ENCODE measurements around the gene HIC1. TPM values are rescaled to one million over a fixed set of nuclear protein-coding genes. Genes with fewer than 3 reads are reported as not detected.

The HIC1 gene
- total and polyA plus RNA-seq, 2 of the 4 experiments (the other 2 are of a cell fraction), result 10.4 to 23.0 TPM

- ATAC-seq (ENCODE audit: low read depth), result no peak
- Histone ChIP-seq H4K5ac (ENCODE audit: low read depth, low read length) (peak overlapping the region; percentile 94), H2BK15ac (ENCODE audit: low read depth, low read length) (peak overlapping the region; percentile 93; the same call in 2 of the 3 replicates), H3K14ac (replicated peaks; ENCODE audit: low read depth, low read length) (peak overlapping the region; percentile 90), H3K4me3 (ENCODE audit: insufficient read depth, low read depth, low read length) (no peak overlapping the region), H2AK9ac (replicated peaks; ENCODE audit: low read depth, low read length, poor library complexity) (peak overlapping the region; percentile 85), H3K9me1 (ENCODE audit: insufficient read depth, low read length) (peaks cover 53% of the 10 kb centered on the region), H3K56ac (ENCODE audit: extremely low read depth, insufficient read depth, low read length) (peak overlapping the region; percentile 63), H2AFZ (replicated peaks; ENCODE audit: low read length, poor library complexity) (peak overlapping the region; percentile 5), H3K4ac (ENCODE audit: low read depth, low read length) (peak overlapping the region; percentile 95), H3K18ac (ENCODE audit: low read depth, low read length) (peak overlapping the region; percentile 65), H3K27ac (ENCODE audit: insufficient read depth, low read length) (peak overlapping the region; percentile 92), H2AK5ac (ENCODE audit: low read depth, low read length) (peak overlapping the region; percentile 98), H3K79me1 (ENCODE audit: low read depth in 1 of 2, low read length in 2 of 2) (peaks cover 33 to 87% of the 10 kb centered on the region in 2 experiments), H3K23ac (ENCODE audit: low read depth, low read length) (peak overlapping the region; percentile 93), H2BK5ac (ENCODE audit: low read depth, low read length, poor library complexity, severe bottlenecking) (peak overlapping the region; percentile 98), H3K4me1 (ENCODE audit: control insufficient read depth, insufficient read depth, low read length) (peaks cover 76% of the 10 kb centered on the region), H3K9me3 (ENCODE audit: control insufficient read depth, insufficient read depth, low read length) (no peaks in the 10 kb centered on the region), H3K27me3 (ENCODE audit: control insufficient read depth, insufficient read depth, low read length) (no peaks in the 10 kb centered on the region), H2BK20ac (ENCODE audit: low read depth, low read length) (peak overlapping the region; percentile 90), H3K36me3 (ENCODE audit: control insufficient read depth, insufficient read depth, low read length) (peaks cover 30% of the 10 kb centered on the region), H3K4me2 (ENCODE audit: low read depth, low read length) (no peak overlapping the region), H4K91ac (ENCODE audit: insufficient read depth, low read depth, low read length) (peak overlapping the region; percentile 97), H2BK120ac (ENCODE audit: low read depth, low read length) (peak overlapping the region; percentile 99), H3K9ac (ENCODE audit: low read depth, low read length) (peak overlapping the region; percentile 62; the same call in 1 of the 2 replicates), H4K8ac (ENCODE audit: low read depth in 2 of 2, low read length in 2 of 2) (peak overlapping the region; percentile 92 to 99), H4K20me1 (ENCODE audit: insufficient read depth, low read length) (no peaks in the 10 kb centered on the region)
- 86% methylated on average over 7 of the region's 14 CpGs; no CpG with 5 or more reads in 1 of the 2 experiments for WGBS, 2 experiments (ENCODE audit: extremely low coverage in 2 of 2, insufficient read length in 1 of 2)
- intact Hi-C loops (cut with micrococcal nuclease), result loop anchor here (2.0 kb wide), 1 partner anchor 108 kb away; no protein-coding TSS in a partner anchor
- no peak for TF ChIP-seq CEBPB (IDR thresholded peaks at IDR 0.05; ENCODE audit: low read depth, low read length)
- ChIA-PET POLR2A (ENCODE audit: unreplicated experiment) (no interaction called here), CTCF (interaction anchor here (1.0 to 2.2 kb wide), 3 partner anchors 9 to 173 kb away, joined by 3 to 6 read pairs (median 5); partner anchors contain the start of gene HIC1)
- dilution Hi-C loops (cut with HindIII; ENCODE audit: low sequenced_read_pairs, unreplicated experiment), result no loop called here
- BruUV-seq (replicated peaks), result no TSS peak
- in situ Hi-C loops (cut with MboI; ENCODE audit: low sequenced_read_pairs), result loop anchor here (5.0 to 10.0 kb wide), 2 partner anchors 108 to 180 kb away; no protein-coding TSS in a partner anchor
- no peak for DNase-seq
These were observed 12.2 kb downstream of the HIC1 start for GRCh38 chr17:2067048-2067561.
